GM21526 (cell line): Measurements from ENCODE around the gene SLC24A4.

Experiments
- ATAC-seq: cut with Tn5 transposase; IDR thresholded peaks from one replicate; pipeline ENCODE4 v1.9.1; 2021; ENCODE audit warnings: moderate library complexity; ENCODE audit not compliant: unreplicated experiment, low FRiP score

SLC24A4 gene

GRCh38 chr14:92433407-92433806 lies 110.4 kb downstream of the SLC24A4 start:
- ATAC-seq: no peak

GRCh38 chr14:92435154-92435553 lies 112.2 kb downstream of the SLC24A4 start:
- no peak for ATAC-seq

- ATAC-seq: no peak
Measured at GRCh38 chr14:92436115-92436776, 113.3 kb downstream of the SLC24A4 start.

- no peak for ATAC-seq
Measured at GRCh38 chr14:92437309-92437708, 114.3 kb downstream of the SLC24A4 start.

GRCh38 chr14:92437729-92438285 lies 114.8 kb downstream of the SLC24A4 start:
- ATAC-seq: no peak

- no peak for ATAC-seq
Measured at GRCh38 chr14:92439537-92440344, 116.8 kb downstream of the SLC24A4 start.

- ATAC-seq: no peak
Measured at GRCh38 chr14:92440345-92441003, 117.5 kb downstream of the SLC24A4 start.

- ATAC-seq: no peak
Measured at GRCh38 chr14:92441751-92442504, 119.0 kb downstream of the SLC24A4 start.

- ATAC-seq: no peak
Measured at GRCh38 chr14:92443167-92443566, 120.2 kb downstream of the SLC24A4 start.

- no peak for ATAC-seq
Measured at GRCh38 chr14:92443741-92444140, 120.8 kb downstream of the SLC24A4 start.

- no peak for ATAC-seq
Measured at GRCh38 chr14:92446771-92447170, 123.8 kb downstream of the SLC24A4 start.

GRCh38 chr14:92447416-92448197 lies 124.6 kb downstream of the SLC24A4 start:
- ATAC-seq: no peak

- no peak for ATAC-seq
Measured at GRCh38 chr14:92448786-92449185, 125.8 kb downstream of the SLC24A4 start.

GRCh38 chr14:92449404-92450181 lies 126.6 kb downstream of the SLC24A4 start:
- ATAC-seq: no peak

GRCh38 chr14:92450351-92451070 lies 127.5 kb downstream of the SLC24A4 start:
- no peak for ATAC-seq

GRCh38 chr14:92451245-92451644 lies 128.3 kb downstream of the SLC24A4 start:
- no peak for ATAC-seq

- no peak for ATAC-seq
Measured at GRCh38 chr14:92451755-92452154, 128.8 kb downstream of the SLC24A4 start.

- no peak for ATAC-seq
Measured at GRCh38 chr14:92452471-92452870, 129.5 kb downstream of the SLC24A4 start.
